ENCODE data around the gene CCDC188. TPM values are rescaled to one million over a fixed set of nuclear protein-coding genes. Genes with fewer than 3 reads are reported as not detected.
A peak's percentile ranks its signal among the peaks of the same experiment; 100 is the strongest.

Gene CCDC188
- total and polyA plus RNA-seq, 9 of the 15 experiments (the other 6 are each of a cell fraction or from before 2014, with no cell fraction given), result not detected

DNA sequence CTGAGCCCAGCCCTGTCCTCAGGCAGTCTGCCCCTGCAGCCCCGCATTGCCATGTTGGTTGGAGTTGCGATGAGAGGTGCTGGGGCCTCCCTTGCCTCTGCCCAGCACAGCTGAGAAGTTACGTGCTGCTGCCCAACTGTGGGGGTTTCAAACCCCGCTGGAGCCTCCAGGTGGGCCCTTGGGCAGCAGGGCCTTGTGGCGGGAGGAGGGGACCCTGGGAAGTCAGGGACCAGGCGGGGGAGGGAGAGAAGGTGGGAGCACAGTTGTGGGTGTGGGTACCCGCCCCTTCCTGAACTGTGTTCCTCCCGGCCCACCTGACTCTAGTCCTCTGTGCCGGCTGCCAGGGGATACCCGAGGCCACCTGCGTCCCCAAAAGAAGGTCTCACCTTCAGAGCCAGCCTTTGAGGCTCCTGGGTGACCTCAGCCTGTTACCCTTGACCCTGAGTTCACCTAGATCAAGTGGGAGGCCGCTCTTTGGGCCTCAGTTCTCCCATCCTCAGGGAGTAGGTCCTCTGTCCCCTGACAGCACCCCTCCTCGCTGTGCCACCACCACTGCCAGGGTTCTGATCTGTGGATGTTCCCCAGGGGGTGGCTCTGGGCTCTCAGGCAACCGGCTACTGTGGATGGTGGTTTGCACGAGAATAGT, 7.7 kb upstream of the CCDC188 start (continued):
- TF ChIP-seq ZNF146 (CRISPR knock-in tag; IDR thresholded peaks at IDR 0.05; ENCODE audit: unreplicated experiment) (no peak), ZNF408 (CRISPR knock-in tag; IDR thresholded peaks at IDR 0.05; ENCODE audit: low read depth) (no peak), MED1 (CRISPR knock-in tag; IDR thresholded peaks at IDR 0.05; ENCODE audit: borderline replicate concordance) (0 out of 2 replicates have a peak, but pooled peaks have one; percentile 66), ATF7 (IDR thresholded peaks at IDR 0.05) (no peak), ZNF174 (CRISPR knock-in tag; IDR thresholded peaks at IDR 0.05) (no peak), HDGF (IDR thresholded peaks at IDR 0.05) (no peak), ADNP (tag; IDR thresholded peaks at IDR 0.05) (no peak), PHB (CRISPR knock-in tag; IDR thresholded peaks at IDR 0.05) (0 out of 2 replicates have a peak, but pooled peaks have one; percentile 50)
- TF ChIP-seq, protein P1, sequence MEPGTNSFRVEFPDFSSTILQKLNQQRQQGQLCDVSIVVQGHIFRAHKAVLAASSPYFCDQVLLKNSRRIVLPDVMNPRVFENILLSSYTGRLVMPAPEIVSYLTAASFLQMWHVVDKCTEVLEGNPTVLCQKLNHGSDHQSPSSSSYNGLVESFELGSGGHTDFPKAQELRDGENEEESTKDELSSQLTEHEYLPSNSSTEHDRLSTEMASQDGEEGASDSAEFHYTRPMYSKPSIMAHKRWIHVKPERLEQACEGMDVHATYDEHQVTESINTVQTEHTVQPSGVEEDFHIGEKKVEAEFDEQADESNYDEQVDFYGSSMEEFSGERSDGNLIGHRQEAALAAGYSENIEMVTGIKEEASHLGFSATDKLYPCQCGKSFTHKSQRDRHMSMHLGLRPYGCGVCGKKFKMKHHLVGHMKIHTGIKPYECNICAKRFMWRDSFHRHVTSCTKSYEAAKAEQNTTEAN (CRISPR knock-in tag; IDR thresholded peaks at IDR 0.05), result 0 out of 2 replicates have a peak, but pooled peaks have one; percentile 31
- TF ChIP-seq, protein P2, sequence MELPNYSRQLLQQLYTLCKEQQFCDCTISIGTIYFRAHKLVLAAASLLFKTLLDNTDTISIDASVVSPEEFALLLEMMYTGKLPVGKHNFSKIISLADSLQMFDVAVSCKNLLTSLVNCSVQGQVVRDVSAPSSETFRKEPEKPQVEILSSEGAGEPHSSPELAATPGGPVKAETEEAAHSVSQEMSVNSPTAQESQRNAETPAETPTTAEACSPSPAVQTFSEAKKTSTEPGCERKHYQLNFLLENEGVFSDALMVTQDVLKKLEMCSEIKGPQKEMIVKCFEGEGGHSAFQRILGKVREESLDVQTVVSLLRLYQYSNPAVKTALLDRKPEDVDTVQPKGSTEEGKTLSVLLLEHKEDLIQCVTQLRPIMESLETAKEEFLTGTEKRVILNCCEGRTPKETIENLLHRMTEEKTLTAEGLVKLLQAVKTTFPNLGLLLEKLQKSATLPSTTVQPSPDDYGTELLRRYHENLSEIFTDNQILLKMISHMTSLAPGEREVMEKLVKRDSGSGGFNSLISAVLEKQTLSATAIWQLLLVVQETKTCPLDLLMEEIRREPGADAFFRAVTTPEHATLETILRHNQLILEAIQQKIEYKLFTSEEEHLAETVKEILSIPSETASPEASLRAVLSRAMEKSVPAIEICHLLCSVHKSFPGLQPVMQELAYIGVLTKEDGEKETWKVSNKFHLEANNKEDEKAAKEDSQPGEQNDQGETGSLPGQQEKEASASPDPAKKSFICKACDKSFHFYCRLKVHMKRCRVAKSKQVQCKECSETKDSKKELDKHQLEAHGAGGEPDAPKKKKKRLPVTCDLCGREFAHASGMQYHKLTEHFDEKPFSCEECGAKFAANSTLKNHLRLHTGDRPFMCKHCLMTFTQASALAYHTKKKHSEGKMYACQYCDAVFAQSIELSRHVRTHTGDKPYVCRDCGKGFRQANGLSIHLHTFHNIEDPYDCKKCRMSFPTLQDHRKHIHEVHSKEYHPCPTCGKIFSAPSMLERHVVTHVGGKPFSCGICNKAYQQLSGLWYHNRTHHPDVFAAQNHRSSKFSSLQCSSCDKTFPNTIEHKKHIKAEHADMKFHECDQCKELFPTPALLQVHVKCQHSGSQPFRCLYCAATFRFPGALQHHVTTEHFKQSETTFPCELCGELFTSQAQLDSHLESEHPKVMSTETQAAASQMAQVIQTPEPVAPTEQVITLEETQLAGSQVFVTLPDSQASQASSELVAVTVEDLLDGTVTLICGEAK (IDR thresholded peaks at IDR 0.05), result no peak
- TF ChIP-seq, protein P2 (CRISPR knock-in tag; IDR thresholded peaks at IDR 0.05), result 0 out of 2 replicates have a peak, but pooled peaks have one; percentile 32
- TF ChIP-seq, protein P3, sequence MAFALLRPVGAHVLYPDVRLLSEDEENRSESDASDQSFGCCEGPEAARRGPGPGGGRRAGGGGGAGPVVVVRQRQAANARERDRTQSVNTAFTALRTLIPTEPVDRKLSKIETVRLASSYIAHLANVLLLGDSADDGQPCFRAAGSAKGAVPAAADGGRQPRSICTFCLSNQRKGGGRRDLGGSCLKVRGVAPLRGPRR (CRISPR knock-in tag; IDR thresholded peaks at IDR 0.05), result no peak
